Measurements from ENCODE around the gene GLB1L3.
"Not testable (repeated sequence)": the region's sequence is repeated elsewhere in the genome, so short reads cannot be mapped to it uniquely, and the experiment has no call there.

GRCh38 chr11:134281635-134282034 is 5.5 kb downstream of the GLB1L3 start:
- TF ChIP-seq CTCF (IDR thresholded peaks at IDR 0.05 in 8 of 11, conservative IDR thresholded peaks at IDR 0.05 in 3 of 11); POLR2A (IDR thresholded peaks at IDR 0.05); POLR2AphosphoS5 (IDR thresholded peaks at IDR 0.05): not testable (repeated sequence)

Measured in spleen (tissue), 7 donors.